Mammary epithelial cell (primary cell): ENCODE results near the gene DOK6.

Experiments used
- EZH2 ChIP-seq: IDR thresholded peaks from 2 replicates; pipeline ENCODE4 v1.6.1; 2012; ENCODE audit warnings: low read length, inconsistent platforms, borderline replicate concordance
- TF ChIP-seq, protein P1 (sequence below), 2 donors: IDR thresholded peaks in 1 of 2; conservative IDR thresholded peaks in 1 of 2; 2 replicates each; pipeline ENCODE4 v1.5.1; 2011 to 2012; ENCODE audit warnings: inconsistent platforms in 2 of 2, low read length in 2 of 2, mild to moderate bottlenecking in 2 of 2, control low read depth in 1 of 2, low read depth in 1 of 2; ENCODE audit not compliant: insufficient read depth in 1 of 2; ENCODE audit errors: extremely low read depth in 1 of 2

DNA sequence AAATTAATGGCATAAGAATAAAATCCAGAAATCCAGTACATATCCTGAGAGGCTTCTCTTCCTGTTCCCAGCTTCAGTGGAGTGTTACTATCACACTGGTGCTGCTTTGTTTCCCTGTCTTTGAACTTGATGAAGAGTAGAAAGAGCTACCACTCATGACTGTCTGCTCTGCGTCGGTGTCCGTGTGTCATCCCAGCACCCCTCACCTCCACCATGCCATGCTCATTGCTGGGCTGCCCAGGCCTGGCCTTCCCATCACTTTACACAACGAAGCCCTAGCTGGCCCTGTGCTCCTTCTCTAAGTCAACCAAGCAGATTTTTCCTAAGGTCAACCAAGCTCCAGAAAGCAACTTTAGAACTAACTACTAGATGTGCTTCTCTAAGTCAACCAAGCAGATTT is 215.4 kb downstream of the DOK6 start:
- TF ChIP-seq, protein P1, sequence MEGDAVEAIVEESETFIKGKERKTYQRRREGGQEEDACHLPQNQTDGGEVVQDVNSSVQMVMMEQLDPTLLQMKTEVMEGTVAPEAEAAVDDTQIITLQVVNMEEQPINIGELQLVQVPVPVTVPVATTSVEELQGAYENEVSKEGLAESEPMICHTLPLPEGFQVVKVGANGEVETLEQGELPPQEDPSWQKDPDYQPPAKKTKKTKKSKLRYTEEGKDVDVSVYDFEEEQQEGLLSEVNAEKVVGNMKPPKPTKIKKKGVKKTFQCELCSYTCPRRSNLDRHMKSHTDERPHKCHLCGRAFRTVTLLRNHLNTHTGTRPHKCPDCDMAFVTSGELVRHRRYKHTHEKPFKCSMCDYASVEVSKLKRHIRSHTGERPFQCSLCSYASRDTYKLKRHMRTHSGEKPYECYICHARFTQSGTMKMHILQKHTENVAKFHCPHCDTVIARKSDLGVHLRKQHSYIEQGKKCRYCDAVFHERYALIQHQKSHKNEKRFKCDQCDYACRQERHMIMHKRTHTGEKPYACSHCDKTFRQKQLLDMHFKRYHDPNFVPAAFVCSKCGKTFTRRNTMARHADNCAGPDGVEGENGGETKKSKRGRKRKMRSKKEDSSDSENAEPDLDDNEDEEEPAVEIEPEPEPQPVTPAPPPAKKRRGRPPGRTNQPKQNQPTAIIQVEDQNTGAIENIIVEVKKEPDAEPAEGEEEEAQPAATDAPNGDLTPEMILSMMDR (conservative IDR thresholded peaks at IDR 0.05 in 1 of 2, IDR thresholded peaks at IDR 0.05 in 1 of 2; ENCODE audit: extremely low read depth in 1 of 2, insufficient read depth in 1 of 2, low read depth in 1 of 2, low read length in 2 of 2), result no peak
- TF ChIP-seq EZH2, result no peak
